GM12878 (cell line): Measurements from ENCODE around the gene ITGA7.

Experiments
- CHD2 ChIP-seq: IDR thresholded peaks from 2 replicates; pipeline ENCODE4 v1.6.1; 2011; ENCODE audit warnings: low read depth, low read length, improper control_type of control experiment, borderline replicate concordance
- JUND ChIP-seq: IDR thresholded peaks from 2 replicates; pipeline ENCODE4 v1.6.1; 2012; ENCODE audit warnings: low read depth, mild to moderate bottlenecking, low read length, improper control_type of control experiment, moderate library complexity
- STAT1 ChIP-seq: fragments of 450-650 bp; conservative IDR thresholded peaks from 2 replicates; pipeline ENCODE4 v1.6.1; 2014; ENCODE audit warnings: antibody characterized with exemption, mild to moderate bottlenecking

DNA sequence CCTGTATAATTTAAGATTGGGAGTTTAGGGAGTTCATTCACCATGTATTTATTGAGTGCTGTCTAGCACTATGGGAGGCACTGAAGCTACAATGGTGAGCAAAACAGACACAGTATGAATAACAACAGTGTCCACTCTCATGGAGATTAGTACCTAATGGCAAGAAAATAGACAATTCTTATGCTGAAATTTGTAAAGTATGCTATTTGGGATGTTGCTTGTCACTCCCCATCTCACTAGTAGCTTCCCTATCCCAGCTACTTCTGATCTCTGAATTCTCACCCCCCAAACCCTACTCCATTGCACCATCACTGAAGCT is 39.2 kb upstream of the ITGA7 start:
- no peak for TF ChIP-seq STAT1
- no peak for TF ChIP-seq JUND
- no peak for TF ChIP-seq CHD2
